ENCODE measurements around the gene DYNLT2. TPM values are rescaled to one million over a fixed set of nuclear protein-coding genes. Genes with fewer than 3 reads are reported as not detected.

Gene DYNLT2
- polyA plus RNA-seq, 2 donors = 1.3 to 2.7 TPM

GRCh38 chr6:169723991-169724493 is 27.3 kb downstream of the DYNLT2 start:
- Histone ChIP-seq H3K27ac (ENCODE audit: low read depth in 2 of 2, low read length in 1 of 2) (peak overlapping the region; percentile 94 to 98), H3K9me3 (ENCODE audit: control insufficient read depth in 2 of 2, insufficient read depth in 1 of 2, low read depth in 1 of 2, low read length in 1 of 2) (no peaks in the 10 kb centered on the region), H3K27me3 (ENCODE audit: control insufficient read depth in 1 of 2, insufficient read depth in 2 of 2, low read length in 2 of 2) (no peaks in the 10 kb centered on the region), H3K36me3 (ENCODE audit: control insufficient read depth in 2 of 2, insufficient read depth in 2 of 2, low read length in 1 of 2) (no peaks in the 10 kb centered on the region), H3K4me1 (ENCODE audit: control insufficient read depth in 2 of 2, insufficient read depth in 2 of 2, low read length in 1 of 2) (peaks cover 0 to 2% of the 10 kb centered on the region in 2 donors), H3K4me3 (ENCODE audit: low read depth in 1 of 2, low read length in 2 of 2) (peak overlapping the region; percentile 72 to 84)
- 1% methylated on average over 20 to 89 of the region's 89 CpGs for WGBS, 2 donors

- Histone ChIP-seq H3K4me3 (ENCODE audit: low read depth in 1 of 2, low read length in 2 of 2) (peak overlapping the region; percentile 84 to 85), H3K27ac (ENCODE audit: low read depth in 2 of 2, low read length in 1 of 2) (peak overlapping the region; percentile 94), H3K4me1 (ENCODE audit: control insufficient read depth in 2 of 2, insufficient read depth in 2 of 2, low read length in 1 of 2) (peaks cover 0 to 2% of the 10 kb centered on the region in 2 donors), H3K9me3 (ENCODE audit: control insufficient read depth in 2 of 2, insufficient read depth in 1 of 2, low read depth in 1 of 2, low read length in 1 of 2) (no peaks in the 10 kb centered on the region), H3K27me3 (ENCODE audit: control insufficient read depth in 1 of 2, insufficient read depth in 2 of 2, low read length in 2 of 2) (no peaks in the 10 kb centered on the region), H3K36me3 (ENCODE audit: control insufficient read depth in 2 of 2, insufficient read depth in 2 of 2, low read length in 1 of 2) (no peaks in the 10 kb centered on the region)
- WGBS, 2 donors = 0 to 1% methylated on average over 57 to 70 of the region's 70 CpGs
Measured at GRCh38 chr6:169723200-169723909, 28.0 kb downstream of the DYNLT2 start.

- H3K27ac ChIP-seq (ENCODE audit: low read depth in 2 of 2, low read length in 1 of 2) = peak overlapping the region; percentile 94
- no peaks in the 10 kb centered on the region for H3K36me3 ChIP-seq (ENCODE audit: control insufficient read depth in 2 of 2, insufficient read depth in 2 of 2, low read length in 1 of 2)
- H3K4me3 ChIP-seq (ENCODE audit: low read depth in 1 of 2, low read length in 2 of 2) = peak overlapping the region; percentile 84 to 85
- peaks cover 0 to 2% of the 10 kb centered on the region in 2 donors for H3K4me1 ChIP-seq (ENCODE audit: control insufficient read depth in 2 of 2, insufficient read depth in 2 of 2, low read length in 1 of 2)
- H3K27me3 ChIP-seq (ENCODE audit: control insufficient read depth in 1 of 2, insufficient read depth in 2 of 2, low read length in 2 of 2) = no peaks in the 10 kb centered on the region
- H3K9me3 ChIP-seq (ENCODE audit: control insufficient read depth in 2 of 2, insufficient read depth in 1 of 2, low read depth in 1 of 2, low read length in 1 of 2) = no peaks in the 10 kb centered on the region
- 1 to 3% methylated on average over 22 of the region's 22 CpGs for WGBS, 2 donors
Measured at GRCh38 chr6:169722362-169723199, 28.8 kb downstream of the DYNLT2 start.

- H3K4me1 ChIP-seq (ENCODE audit: control insufficient read depth in 2 of 2, insufficient read depth in 2 of 2, low read length in 1 of 2) = peaks cover 0 to 2% of the 10 kb centered on the region in 2 donors
- H3K27ac ChIP-seq (ENCODE audit: low read depth in 2 of 2, low read length in 1 of 2) = no peak overlapping the region
- peaks cover 0 to 4% of the 10 kb centered on the region in 2 donors for H3K36me3 ChIP-seq (ENCODE audit: control insufficient read depth in 2 of 2, insufficient read depth in 2 of 2, low read length in 1 of 2)
- 97 to 99% methylated on average over 3 of the region's 3 CpGs for WGBS, 2 donors
- no peaks in the 10 kb centered on the region for H3K27me3 ChIP-seq (ENCODE audit: control insufficient read depth in 1 of 2, insufficient read depth in 2 of 2, low read length in 2 of 2)
- H3K4me3 ChIP-seq (ENCODE audit: low read depth in 1 of 2, low read length in 2 of 2) = no peak overlapping the region
- H3K9me3 ChIP-seq (ENCODE audit: control insufficient read depth in 2 of 2, insufficient read depth in 1 of 2, low read depth in 1 of 2, low read length in 1 of 2) = no peaks in the 10 kb centered on the region
Measured at GRCh38 chr6:169720207-169720855, 31.0 kb downstream of the DYNLT2 start.

- 90 to 91% methylated on average over 4 of the region's 4 CpGs for WGBS, 2 donors
- no peaks in the 10 kb centered on the region for H3K9me3 ChIP-seq (ENCODE audit: control insufficient read depth in 2 of 2, insufficient read depth in 1 of 2, low read depth in 1 of 2, low read length in 1 of 2)
- no peak overlapping the region for H3K4me3 ChIP-seq (ENCODE audit: low read depth in 1 of 2, low read length in 2 of 2)
- peaks cover 0 to 8% of the 10 kb centered on the region in 2 donors for H3K36me3 ChIP-seq (ENCODE audit: control insufficient read depth in 2 of 2, insufficient read depth in 2 of 2, low read length in 1 of 2)
- H3K27ac ChIP-seq (ENCODE audit: low read depth in 2 of 2, low read length in 1 of 2) = no peak overlapping the region
- no peaks in the 10 kb centered on the region for H3K27me3 ChIP-seq (ENCODE audit: control insufficient read depth in 1 of 2, insufficient read depth in 2 of 2, low read length in 2 of 2)
- peaks cover 0 to 2% of the 10 kb centered on the region in 2 donors for H3K4me1 ChIP-seq (ENCODE audit: control insufficient read depth in 2 of 2, insufficient read depth in 2 of 2, low read length in 1 of 2)
Measured at GRCh38 chr6:169719117-169719516, 32.3 kb downstream of the DYNLT2 start.

GRCh38 chr6:169714595-169714994 is 36.8 kb downstream of the DYNLT2 start:
- peaks cover 0 to 10% of the 10 kb centered on the region in 2 donors for H3K36me3 ChIP-seq (ENCODE audit: control insufficient read depth in 2 of 2, insufficient read depth in 2 of 2, low read length in 1 of 2)
- no peaks in the 10 kb centered on the region for H3K9me3 ChIP-seq (ENCODE audit: control insufficient read depth in 2 of 2, insufficient read depth in 1 of 2, low read depth in 1 of 2, low read length in 1 of 2)
- H3K27me3 ChIP-seq (ENCODE audit: control insufficient read depth in 1 of 2, insufficient read depth in 2 of 2, low read length in 2 of 2) = no peaks in the 10 kb centered on the region
- no peak overlapping the region for H3K4me3 ChIP-seq (ENCODE audit: low read depth in 1 of 2, low read length in 2 of 2)
- 91 to 95% methylated on average over 9 of the region's 9 CpGs for WGBS, 2 donors
- no peak overlapping the region for H3K27ac ChIP-seq (ENCODE audit: low read depth in 2 of 2, low read length in 1 of 2)
- no peaks in the 10 kb centered on the region for H3K4me1 ChIP-seq (ENCODE audit: control insufficient read depth in 2 of 2, insufficient read depth in 2 of 2, low read length in 1 of 2)

- H3K27me3 ChIP-seq (ENCODE audit: control insufficient read depth in 1 of 2, insufficient read depth in 2 of 2, low read length in 2 of 2) = no peaks in the 10 kb centered on the region
- no peak overlapping the region for H3K4me3 ChIP-seq (ENCODE audit: low read depth in 1 of 2, low read length in 2 of 2)
- peaks cover 0 to 10% of the 10 kb centered on the region in 2 donors for H3K36me3 ChIP-seq (ENCODE audit: control insufficient read depth in 2 of 2, insufficient read depth in 2 of 2, low read length in 1 of 2)
- H3K9me3 ChIP-seq (ENCODE audit: control insufficient read depth in 2 of 2, insufficient read depth in 1 of 2, low read depth in 1 of 2, low read length in 1 of 2) = no peaks in the 10 kb centered on the region
- no peaks in the 10 kb centered on the region for H3K4me1 ChIP-seq (ENCODE audit: control insufficient read depth in 2 of 2, insufficient read depth in 2 of 2, low read length in 1 of 2)
- 94 to 95% methylated on average over 2 of the region's 2 CpGs for WGBS, 2 donors
- no peak overlapping the region for H3K27ac ChIP-seq (ENCODE audit: low read depth in 2 of 2, low read length in 1 of 2)
Measured at GRCh38 chr6:169714178-169714577, 37.2 kb downstream of the DYNLT2 start.

GRCh38 chr6:169710009-169710408 is 41.4 kb downstream of the DYNLT2 start:
- Histone ChIP-seq H3K27ac (ENCODE audit: low read depth in 2 of 2, low read length in 1 of 2) (no peak overlapping the region), H3K36me3 (ENCODE audit: control insufficient read depth in 2 of 2, insufficient read depth in 2 of 2, low read length in 1 of 2) (peaks cover 0 to 4% of the 10 kb centered on the region in 2 donors), H3K4me1 (ENCODE audit: control insufficient read depth in 2 of 2, insufficient read depth in 2 of 2, low read length in 1 of 2) (no peaks in the 10 kb centered on the region), H3K27me3 (ENCODE audit: control insufficient read depth in 1 of 2, insufficient read depth in 2 of 2, low read length in 2 of 2) (no peaks in the 10 kb centered on the region), H3K4me3 (ENCODE audit: low read depth in 1 of 2, low read length in 2 of 2) (no peak overlapping the region), H3K9me3 (ENCODE audit: control insufficient read depth in 2 of 2, insufficient read depth in 1 of 2, low read depth in 1 of 2, low read length in 1 of 2) (no peaks in the 10 kb centered on the region)
- 72 to 76% methylated on average over 3 of the region's 3 CpGs for WGBS, 2 donors

GRCh38 chr6:169709293-169709692 is 42.1 kb downstream of the DYNLT2 start:
- H3K27ac ChIP-seq (ENCODE audit: low read depth in 2 of 2, low read length in 1 of 2) = no peak overlapping the region
- no peaks in the 10 kb centered on the region for H3K9me3 ChIP-seq (ENCODE audit: control insufficient read depth in 2 of 2, insufficient read depth in 1 of 2, low read depth in 1 of 2, low read length in 1 of 2)
- H3K36me3 ChIP-seq (ENCODE audit: control insufficient read depth in 2 of 2, insufficient read depth in 2 of 2, low read length in 1 of 2) = peaks cover 0 to 4% of the 10 kb centered on the region in 2 donors
- no peaks in the 10 kb centered on the region for H3K4me1 ChIP-seq (ENCODE audit: control insufficient read depth in 2 of 2, insufficient read depth in 2 of 2, low read length in 1 of 2)
- no peak overlapping the region for H3K4me3 ChIP-seq (ENCODE audit: low read depth in 1 of 2, low read length in 2 of 2)
- no peaks in the 10 kb centered on the region for H3K27me3 ChIP-seq (ENCODE audit: control insufficient read depth in 1 of 2, insufficient read depth in 2 of 2, low read length in 2 of 2)

Data from esophagus (tissue), 2 donors.